H1 (cell line): Measurements from ENCODE around the gene ZC3H7B. TPM values are rescaled to one million over a fixed set of nuclear protein-coding genes. Genes with fewer than 3 reads are reported as not detected.

Experiments
- CTCF ChIA-PET: fragments of 300-600 bp; sonication (Branson Sonifier 250); formaldehyde crosslinking; loops from one replicate; lab custom pipeline; 2021; ENCODE audit not compliant: partially characterized antibody; lab: Charles Lee
- POLR2A ChIA-PET: fragments of 300-600 bp; sonication (Branson Sonifier 250); formaldehyde crosslinking; loops from one replicate; lab custom pipeline; 2021; ENCODE audit warnings: inconsistent platforms; ENCODE audit not compliant: partially characterized antibody; lab: Charles Lee
- DNase-seq, 2 experiments: peaks; one replicate each; pipeline versions ENCODE4 v3.0.0 to v3.0.0-alpha.2; 2010 to 2022; ENCODE audit warnings: low spot score in 2 of 2, low read depth in 1 of 2, mixed read lengths in 1 of 2
- FAIRE-seq: peaks from 2 replicates; lab custom pipeline; 2011; peaks lifted over from hg19 to GRCh38; lab: Jason Lieb, UNC
- H2AFZ ChIP-seq: 2 replicates; pipeline ENCODE4 v1.8.1; 2012; ENCODE audit warnings: low read length, inconsistent platforms
- H2AK5ac ChIP-seq: 2 replicates; pipeline ENCODE4 v1.6.1; 2013; ENCODE audit warnings: low read depth, low read length
- H2BK120ac ChIP-seq: replicated peaks from 2 replicates; pipeline ENCODE3; 2013; ENCODE audit warnings: low read depth, low read length, inconsistent platforms
- H2BK12ac ChIP-seq: 2 replicates; pipeline ENCODE4 v1.6.1; 2013; ENCODE audit warnings: low read depth, low read length
- H2BK15ac ChIP-seq: 2 replicates; pipeline ENCODE4 v1.6.1; 2013; ENCODE audit warnings: low read length
- H2BK20ac ChIP-seq: 2 replicates; pipeline ENCODE4 v1.6.1; 2013; ENCODE audit warnings: low read length
- H2BK5ac ChIP-seq: 2 replicates; pipeline ENCODE4 v1.6.1; 2013; ENCODE audit warnings: low read depth, low read length
- H3K14ac ChIP-seq: 2 replicates; pipeline ENCODE4 v1.6.1; 2013; ENCODE audit warnings: inconsistent platforms; ENCODE audit not compliant: insufficient read length
- H3K18ac ChIP-seq: 2 replicates; pipeline ENCODE4 v1.6.1; 2013; ENCODE audit warnings: low read length; ENCODE audit errors: extremely low read depth
- H3K23ac ChIP-seq: 2 replicates; pipeline ENCODE4 v1.6.1; 2013; ENCODE audit warnings: inconsistent platforms; ENCODE audit not compliant: insufficient read length
- H3K23me2 ChIP-seq: 2 replicates; pipeline ENCODE4 v1.6.1; 2013; ENCODE audit warnings: low read depth, low read length
- H3K27ac ChIP-seq: 2 replicates; pipeline ENCODE4 v1.6.1; 2011; ENCODE audit warnings: low read depth, low read length, inconsistent platforms
- H3K27me3 ChIP-seq, 4 experiments: replicated peaks in 1 of 4; 1 replicate in 1 of 4; 2 replicates in 3 of 4; pipeline versions ENCODE4 v1.6.1 to v1.8.1; 2011 to 2013; ENCODE audit warnings: low read length in 3 of 4, mild to moderate bottlenecking in 3 of 4, inconsistent platforms in 2 of 4, mixed read lengths in 2 of 4, moderate library complexity in 1 of 4; ENCODE audit not compliant: control insufficient read depth in 3 of 4, insufficient read depth in 3 of 4; ENCODE audit errors: extremely low read depth in 1 of 4
- H3K36me3 ChIP-seq, 4 experiments: 2 replicates each; pipeline versions ENCODE4 v1.6.1 to v1.8.1; 2011 to 2013; ENCODE audit warnings: mild to moderate bottlenecking in 4 of 4, low read length in 3 of 4, moderate library complexity in 2 of 4, control low read depth in 1 of 4, inconsistent platforms in 1 of 4; ENCODE audit not compliant: insufficient read depth in 4 of 4, control insufficient read depth in 2 of 4
- H3K4ac ChIP-seq: replicated peaks from 2 replicates; pipeline ENCODE3; 2013; ENCODE audit warnings: low read length, low read depth, mixed read lengths, inconsistent platforms; ENCODE audit not compliant: insufficient read length
- H3K4me1 ChIP-seq, 4 experiments: replicated peaks in 1 of 4; 1 replicate in 1 of 4; 2 replicates in 3 of 4; pipeline versions ENCODE4 v1.6.1 to v1.8.1; 2011 to 2013; ENCODE audit warnings: low read length in 3 of 4, inconsistent platforms in 2 of 4, mixed read lengths in 1 of 4; ENCODE audit not compliant: insufficient read depth in 4 of 4, control insufficient read depth in 3 of 4
- H3K4me2 ChIP-seq, 2 experiments: 2 replicates each; pipeline versions ENCODE4 v1.6.1 to v1.8.1; 2011 to 2013; ENCODE audit warnings: low read depth in 2 of 2, low read length in 2 of 2, control low read depth in 1 of 2, inconsistent platforms in 1 of 2, mild to moderate bottlenecking in 1 of 2; ENCODE audit not compliant: insufficient read depth in 1 of 2
- H3K4me3 ChIP-seq, 4 experiments: fragments of 200-600, 300-600 bp in 1 of 4; sonication (generic), shearing (Covaris generic), sonication (Bioruptor Twin) in 1 of 4; 2 replicates each; pipeline versions ENCODE4 v1.5.1 to v1.8.1; 2011 to 2016; ENCODE audit warnings: low read length in 4 of 4, low read depth in 3 of 4, control low read depth in 2 of 4, inconsistent platforms in 2 of 4, mild to moderate bottlenecking in 2 of 4, mixed read lengths in 1 of 4, moderate library complexity in 1 of 4; ENCODE audit not compliant: insufficient read depth in 2 of 4; ENCODE audit errors: extremely low read depth in 1 of 4
- H3K56ac ChIP-seq: replicated peaks from 2 replicates; pipeline ENCODE3; 2013; ENCODE audit warnings: low read depth, mild to moderate bottlenecking, mixed read lengths, low read length, inconsistent platforms; ENCODE audit not compliant: insufficient read length
- H3K79me1 ChIP-seq: 2 replicates; pipeline ENCODE4 v1.6.1; 2013; ENCODE audit warnings: low read depth, low read length, control low read depth
- H3K79me2 ChIP-seq, 2 experiments: 2 replicates each; pipeline versions ENCODE4 v1.6.1 to v1.8.1; 2012 to 2013; ENCODE audit warnings: low read length in 2 of 2, mild to moderate bottlenecking in 2 of 2, inconsistent platforms in 1 of 2; ENCODE audit not compliant: insufficient read depth in 2 of 2, control insufficient read depth in 1 of 2
- H3K9ac ChIP-seq, 4 experiments: replicated peaks in 1 of 4; 1 replicate in 1 of 4; 2 replicates in 3 of 4; pipeline versions ENCODE4 v1.6.1 to v1.8.1; 2011 to 2013; ENCODE audit warnings: low read depth in 3 of 4, low read length in 3 of 4, control low read depth in 2 of 4, mild to moderate bottlenecking in 2 of 4, moderate library complexity in 2 of 4, inconsistent platforms in 1 of 4; ENCODE audit errors: extremely low read depth in 1 of 4
- H3K9me3 ChIP-seq, 2 experiments: 2 replicates each; pipeline versions ENCODE4 v1.6.1 to v1.8.1; 2012 to 2013; ENCODE audit warnings: mild to moderate bottlenecking in 2 of 2, moderate library complexity in 2 of 2, control low read depth in 1 of 2, inconsistent platforms in 1 of 2, low read depth in 1 of 2, low read length in 1 of 2, mixed read lengths in 1 of 2; ENCODE audit not compliant: insufficient read depth in 2 of 2
- H4K20me1 ChIP-seq, 2 experiments: replicated peaks in 1 of 2; 2 replicates each; pipeline versions ENCODE3 to v1.8.1; 2011 to 2013; ENCODE audit warnings: inconsistent platforms in 2 of 2, low read length in 2 of 2, mild to moderate bottlenecking in 1 of 2; ENCODE audit not compliant: insufficient read depth in 2 of 2, control insufficient read depth in 1 of 2
- H4K5ac ChIP-seq: 2 replicates; pipeline ENCODE4 v1.6.1; 2013; ENCODE audit warnings: low read length, low read depth, mixed read lengths, inconsistent platforms; ENCODE audit not compliant: insufficient read length
- H4K8ac ChIP-seq: 2 replicates; pipeline ENCODE4 v1.8.0; 2013; ENCODE audit warnings: mild to moderate bottlenecking, moderate library complexity, low read length, inconsistent platforms; ENCODE audit not compliant: insufficient read depth; ENCODE audit errors: extremely low read depth
- H4K91ac ChIP-seq: replicated peaks from 2 replicates; pipeline ENCODE3; 2013; ENCODE audit warnings: low read length, mixed read lengths, inconsistent platforms; ENCODE audit not compliant: insufficient read length
- ASH2L ChIP-seq: fragments of 200-600, 300-600 bp; sonication (generic); IDR thresholded peaks from one replicate; pipeline ENCODE4 v1.7.1; 2017; ENCODE audit warnings: low read length
- BCL11A ChIP-seq, 2 experiments: IDR thresholded peaks; one replicate each; pipeline ENCODE4 v1.6.1; 2011; ENCODE audit warnings: low read depth in 2 of 2, low read length in 2 of 2, mild to moderate bottlenecking in 2 of 2
- CBX8 ChIP-seq: fragments of 300-800, 300-1000 bp; sonication (generic); IDR thresholded peaks from 2 replicates; pipeline ENCODE4 v1.7.1; 2016; ENCODE audit warnings: low read depth, low read length, borderline replicate concordance
- EGR1 ChIP-seq: IDR thresholded peaks from 2 replicates; pipeline ENCODE4 v1.6.1; 2011; ENCODE audit warnings: low read depth, low read length, borderline replicate concordance
- EZH2 ChIP-seq: fragments of 200-600 bp; sonication (generic); IDR thresholded peaks from 2 replicates; pipeline ENCODE4 v1.7.1; 2012; ENCODE audit warnings: low read depth, mild to moderate bottlenecking, moderate library complexity, low read length, inconsistent platforms; ENCODE audit not compliant: severe bottlenecking
- JUN ChIP-seq: IDR thresholded peaks from 2 replicates; pipeline ENCODE4 v1.6.1; 2011; ENCODE audit warnings: low read depth, mild to moderate bottlenecking, improper control_type of control experiment, low read length
- MAFK ChIP-seq: IDR thresholded peaks from 2 replicates; pipeline ENCODE4 v1.6.1; 2012; ENCODE audit warnings: low read depth, mild to moderate bottlenecking, improper control_type of control experiment, low read length
- POLR2A ChIP-seq, 2 experiments: IDR thresholded peaks; 1 replicate in 1 of 2; 2 replicates in 1 of 2; pipeline ENCODE4 v1.6.1; 2011; ENCODE audit warnings: low read depth in 2 of 2, low read length in 2 of 2, mild to moderate bottlenecking in 2 of 2; ENCODE audit errors: control extremely low read depth in 1 of 2
- POLR2AphosphoS5 ChIP-seq: IDR thresholded peaks from 2 replicates; pipeline ENCODE4 v1.6.1; 2011; ENCODE audit warnings: low read depth, low read length
- RFX5 ChIP-seq: IDR thresholded peaks from 2 replicates; pipeline ENCODE4 v1.6.1; 2011; ENCODE audit warnings: low read depth, low read length, improper control_type of control experiment, borderline replicate concordance
- SP1 ChIP-seq: IDR thresholded peaks from 2 replicates; pipeline ENCODE4 v1.6.1; 2011; ENCODE audit warnings: low read depth, low read length
- SP4 ChIP-seq: IDR thresholded peaks from 2 replicates; pipeline ENCODE4 v1.6.1; 2012; ENCODE audit warnings: low read length, inconsistent platforms
- TAF1 ChIP-seq: IDR thresholded peaks from 2 replicates; pipeline ENCODE4 v1.6.1; 2011; ENCODE audit warnings: mild to moderate bottlenecking, low read depth, low read length
- TBP ChIP-seq: IDR thresholded peaks from 2 replicates; pipeline ENCODE4 v1.6.1; 2011; ENCODE audit warnings: low read depth, low read length, improper control_type of control experiment
- YY1 ChIP-seq: IDR thresholded peaks from 2 replicates; pipeline ENCODE4 v1.6.1; 2011; ENCODE audit warnings: low read depth, mild to moderate bottlenecking, low read length
- ZNF274 ChIP-seq: IDR thresholded peaks from 2 replicates; pipeline ENCODE4 v1.7.0; 2012; ENCODE audit warnings: low read length, borderline replicate concordance; ENCODE audit errors: extremely low read depth
- WGBS, 2 experiments: shearing (Covaris generic) in 1 of 2; methylation state at CpG; one replicate each; pipeline versions ENCODE4 v1.1.6 to v1.1.7; 2013 to 2015; ENCODE audit warnings: low lambda C conversion rate in 2 of 2, mixed read lengths in 2 of 2, inconsistent platforms in 1 of 2, low coverage in 1 of 2, missing lambda C conversion rate in 1 of 2; ENCODE audit not compliant: insufficient replicate concordance in 2 of 2, insufficient coverage in 1 of 2, insufficient read length in 1 of 2; ENCODE audit errors: extremely low coverage in 1 of 2, missing lambda C conversion rate in 1 of 2; 5-methylcytosine and 5-hydroxymethylcytosine counted together
- polyA plus RNA-seq, 7 experiments: library from polyadenylated mRNA; depleted of rRNA in 3 of 7; stranded (reverse) in 5 of 7; unstranded in 2 of 7; fragments of >200 nt in 5 of 7; fragments of 200-250 nt in 2 of 7; gene quantifications; 1 replicate in 5 of 7; 2 replicates in 1 of 7; 4 replicates in 1 of 7; pipeline versions ENCODE4 v1.2.1 to v1.2.3, GENCODE V29; 2011 to 2013; ENCODE audit warnings: missing spikeins in 2 of 7, mixed read lengths in 2 of 7
- total RNA-seq: library from RNA; stranded (reverse); fragmentation: NEBNext Ultra II Directional; extraction: Animal tissue kit (Norgen Biotek cat#: 25700); gene quantifications from 2 replicates; pipeline ENCODE4 v1.2.1, GENCODE V29; 2021

Gene ZC3H7B
- total and polyA plus RNA-seq, 2 of the 8 experiments (the other 6 are each of a cell fraction or from before 2014, with no cell fraction given) = 35.5 to 78.6 TPM

GRCh38 chr22:41252365-41252764 lies 49.0 kb upstream of the ZC3H7B start:
- Histone ChIP-seq H3K14ac (no peak overlapping the region), H2BK12ac (no peak overlapping the region), H4K8ac (no peak overlapping the region), H2AK5ac (no peak overlapping the region), H4K91ac (no peak overlapping the region), H2BK15ac (no peak overlapping the region), H3K4ac (no peak overlapping the region), H3K23ac (no peak overlapping the region), H3K9ac (no peak overlapping the region), H3K79me2 (no peaks in the 10 kb centered on the region), H3K56ac (no peak overlapping the region), H3K4me1 (peaks cover 0 to 4% (median 0%) of the 10 kb centered on the region in 4 experiments; a peak in 2 of 7 replicates), H3K18ac (no peak overlapping the region), H2AFZ (no peak overlapping the region), H3K27ac (no peak overlapping the region), H3K4me3 (no peak overlapping the region), H3K23me2 (no peaks in the 10 kb centered on the region), H2BK5ac (no peak overlapping the region), H3K9me3 (no peaks in the 10 kb centered on the region), H3K79me1 (no peaks in the 10 kb centered on the region), H2BK120ac (no peak overlapping the region), H3K36me3 (peaks cover 59 to 91% (median 82%) of the 10 kb centered on the region in 4 experiments), H4K20me1 (peaks cover 5 to 20% of the 10 kb centered on the region in 2 experiments), H3K4me2 (no peak overlapping the region), H4K5ac (no peak overlapping the region), H3K27me3 (no peaks in the 10 kb centered on the region), H2BK20ac (no peak overlapping the region)
- ChIA-PET CTCF (interaction anchor here (0.7 kb wide), 1 partner anchor 29 kb away, joined by 4 read pairs; no protein-coding TSS in a partner anchor), POLR2A (interaction anchor here (0.6 to 2.3 kb wide), 8 partner anchors 8 to 24 kb away, joined by 3 to 10 read pairs (median 4); partner anchors contain the start of gene CHADL)
- 90% methylated on average over 8 of the region's 8 CpGs; no CpG with 5 or more reads in 1 of the 2 experiments for WGBS, 2 experiments
- DNase-seq = no peak
- no peak for FAIRE-seq
- no peak for TF ChIP-seq MAFK
- no peak for TF ChIP-seq SP4
- TF ChIP-seq CBX8 = no peak
- no peak for TF ChIP-seq EZH2
- no peak for TF ChIP-seq EGR1
- no peak for TF ChIP-seq RFX5
- TF ChIP-seq TBP = no peak
- no peak for TF ChIP-seq POLR2AphosphoS5
- TF ChIP-seq YY1 = no peak
- no peak for TF ChIP-seq ZNF274
- TF ChIP-seq ASH2L = no peak
- no peak for TF ChIP-seq SP1
- no peak for TF ChIP-seq TAF1
- no peak for TF ChIP-seq JUN
- TF ChIP-seq BCL11A (IDR thresholded peaks at IDR 0.05; ENCODE audit: low read depth in 2 of 2, low read length in 2 of 2) = no peak
- no peak for TF ChIP-seq POLR2A (IDR thresholded peaks at IDR 0.05; ENCODE audit: control extremely low read depth in 1 of 2, low read depth in 2 of 2, low read length in 2 of 2)
